Breast epithelium (tissue), 4 donors: ENCODE data around the gene ATXN7L1. TPM values are rescaled to one million over a fixed set of nuclear protein-coding genes. Genes with fewer than 3 reads are reported as not detected.

ENCODE experiments used
- DNase-seq, 2 donors: peaks; one replicate each; pipeline ENCODE4 v3.0.0-alpha.2; 2019; ENCODE audit warnings: low spot score in 2 of 2
- H3K27ac ChIP-seq, 2 donors: fragments of 200-600 bp; sonication (generic) in 1 of 2; one replicate each; pipeline ENCODE4 v1.5.1; 2016 to 2019; ENCODE audit warnings: mild to moderate bottlenecking in 1 of 2
- H3K27me3 ChIP-seq, 2 donors: fragments of 200-600 bp; sonication (generic) in 1 of 2; one replicate each; pipeline versions ENCODE4 v1.5.1 to v1.6.0; 2017 to 2019; ENCODE audit warnings: control low read depth in 1 of 2, mild to moderate bottlenecking in 1 of 2
- H3K36me3 ChIP-seq: fragments of 200-600 bp; one replicate; pipeline ENCODE4 v1.5.1; 2019
- H3K4me1 ChIP-seq, 2 donors: fragments of 200-600 bp; sonication (generic); one replicate each; pipeline ENCODE4 v1.5.1; 2016 to 2019; ENCODE audit warnings: control low read depth in 1 of 2
- H3K4me3 ChIP-seq, 3 donors: fragments of 200-600 bp; sonication (generic); 1 replicate in 2 of 3; 2 replicates in 1 of 3; pipeline ENCODE4 v1.5.1; 2016 to 2019; ENCODE audit warnings: mild to moderate bottlenecking in 3 of 3, moderate library complexity in 2 of 3
- H3K9me3 ChIP-seq, 2 donors: fragments of 200-600 bp; sonication (generic) in 1 of 2; one replicate each; pipeline ENCODE4 v1.5.1; 2016 to 2019; ENCODE audit warnings: control low read depth in 1 of 2
- CTCF ChIP-seq, 3 donors: fragments of 450-650 bp; IDR thresholded peaks; one replicate each; pipeline ENCODE4 v1.5.1; 2016 to 2017; ENCODE audit warnings: antibody characterized with exemption in 3 of 3, mild to moderate bottlenecking in 3 of 3, moderate library complexity in 3 of 3
- POLR2A ChIP-seq: fragments of 450-650 bp; IDR thresholded peaks from one replicate; pipeline ENCODE4 v1.6.1; 2016; ENCODE audit warnings: antibody characterized with exemption, mild to moderate bottlenecking, moderate library complexity
- POLR2AphosphoS5 ChIP-seq, 3 donors: sonication (generic); formaldehyde crosslinking; IDR thresholded peaks; one replicate each; pipeline ENCODE4 v1.6.1; 2017; ENCODE audit warnings: antibody characterized with exemption in 3 of 3
- intact Hi-C: fragments of 100-400 bp; cut with DNase I; formaldehyde crosslinking; loops from one replicate; pipeline ENCODE4 v1.15.1; 2023; ENCODE audit warnings: low total_unique reads
- total RNA-seq, 3 donors: library from RNA; depleted of rRNA; stranded (reverse); fragments of >200 nt; gene quantifications; one replicate each; pipeline ENCODE4 v1.1.0, GENCODE V29; 2016

ATXN7L1 gene
- total RNA-seq, 3 donors from 2014 or later: 10.7 to 18.4 (median 12.5) TPM

GRCh38 chr7:105691680-105692564 lies 184.5 kb downstream of the ATXN7L1 start:
- Histone ChIP-seq H3K4me3 (peak overlapping the region; percentile 47 to 65 (median 50)), H3K27me3 (no peaks in the 10 kb centered on the region), H3K4me1 (no peaks in the 10 kb centered on the region), H3K9me3 (no peaks in the 10 kb centered on the region), H3K27ac (peak overlapping the region; percentile 39 to 64), H3K36me3 (no peaks in the 10 kb centered on the region)
- peak; percentile 77 to 78 for DNase-seq
- TF ChIP-seq CTCF (IDR thresholded peaks at IDR 0.05) (no peak), POLR2AphosphoS5 (IDR thresholded peaks at IDR 0.05) (peak; percentile 40 to 77 (median 75))
- intact Hi-C loops: no loop called here

DNA sequence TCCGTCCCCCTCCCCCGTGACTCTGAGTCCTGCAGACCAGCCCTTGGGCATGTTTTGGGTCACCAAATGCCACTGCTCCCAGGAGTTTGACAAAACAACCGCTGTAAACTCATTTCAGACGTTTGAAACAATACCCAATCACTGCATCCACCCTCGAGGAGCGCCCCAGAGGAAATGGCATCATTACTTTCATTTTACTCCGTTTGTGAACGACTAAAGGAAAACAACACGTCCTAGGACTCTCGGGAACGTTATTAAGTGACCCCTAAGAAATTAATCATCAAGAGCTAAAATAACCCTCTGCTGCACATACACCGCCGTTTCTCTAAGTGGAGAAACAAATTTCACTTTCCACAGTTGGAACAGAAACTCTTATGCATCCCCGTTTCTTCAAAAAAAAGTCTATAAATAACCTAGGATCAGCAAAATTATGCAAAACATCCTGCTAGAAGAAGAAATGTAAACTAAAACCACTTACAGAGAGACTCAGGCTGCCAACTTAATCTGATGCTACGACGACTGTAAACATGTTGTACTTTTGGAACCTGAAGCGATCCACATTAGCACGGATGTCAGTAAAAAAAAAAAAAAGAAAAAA lies 185.2 kb downstream of the ATXN7L1 start:
- TF ChIP-seq POLR2A (no peak), POLR2AphosphoS5 (IDR thresholded peaks at IDR 0.05) (no peak)

GRCh38 chr7:105690325-105690945 lies 186.0 kb downstream of the ATXN7L1 start:
- Histone ChIP-seq H3K27ac (peak overlapping the region; percentile 64 to 80), H3K36me3 (no peaks in the 10 kb centered on the region), H3K27me3 (no peaks in the 10 kb centered on the region), H3K4me1 (no peaks in the 10 kb centered on the region), H3K4me3 (peak overlapping the region; percentile 47 to 65 (median 50)), H3K9me3 (no peaks in the 10 kb centered on the region)
- intact Hi-C loops: no loop called here
- DNase-seq: no peak
- TF ChIP-seq CTCF (IDR thresholded peaks at IDR 0.05) (no peak), POLR2A (no peak), POLR2AphosphoS5 (IDR thresholded peaks at IDR 0.05) (no peak)

More for the DNA sequence above, 185.2 kb downstream of the ATXN7L1 start:
- intact Hi-C loops: no loop called here
- DNase-seq: no peak
- no peaks in the 10 kb centered on the region for H3K27me3 ChIP-seq
- H3K27ac ChIP-seq: peak overlapping the region; percentile 64 to 80
- H3K36me3 ChIP-seq: no peaks in the 10 kb centered on the region
- no peaks in the 10 kb centered on the region for H3K9me3 ChIP-seq
- peak overlapping the region; percentile 47 to 65 (median 50) for H3K4me3 ChIP-seq
- no peaks in the 10 kb centered on the region for H3K4me1 ChIP-seq

- Histone ChIP-seq H3K9me3 (no peaks in the 10 kb centered on the region), H3K4me1 (no peaks in the 10 kb centered on the region), H3K4me3 (no peak overlapping the region), H3K36me3 (no peaks in the 10 kb centered on the region), H3K27ac (peak overlapping the region in 1 of 2 donors; percentile 32), H3K27me3 (no peaks in the 10 kb centered on the region)
- intact Hi-C loops: no loop called here
- no peak for DNase-seq
- TF ChIP-seq CTCF (IDR thresholded peaks at IDR 0.05) (no peak), POLR2A (no peak), POLR2AphosphoS5 (IDR thresholded peaks at IDR 0.05) (no peak)
Observed at GRCh38 chr7:105689067-105689819, 187.2 kb downstream of the ATXN7L1 start.

- no peaks in the 10 kb centered on the region for H3K27me3 ChIP-seq
- no peaks in the 10 kb centered on the region for H3K4me1 ChIP-seq
- H3K9me3 ChIP-seq: no peaks in the 10 kb centered on the region
- DNase-seq: no peak
- intact Hi-C loops: no loop called here
- TF ChIP-seq CTCF (IDR thresholded peaks at IDR 0.05): no peak
- TF ChIP-seq POLR2AphosphoS5 (IDR thresholded peaks at IDR 0.05): no peak
- TF ChIP-seq POLR2A: no peak
- H3K27ac ChIP-seq: no peak overlapping the region
- H3K4me3 ChIP-seq: no peak overlapping the region
- no peaks in the 10 kb centered on the region for H3K36me3 ChIP-seq
Observed at GRCh38 chr7:105688617-105689016, 187.8 kb downstream of the ATXN7L1 start.
